M059J (cell line): ENCODE results near the gene TCF4. TPM values are rescaled to one million over a fixed set of nuclear protein-coding genes. Genes with fewer than 3 reads are reported as not detected.

Source experiments
- DNase-seq: peaks from one replicate; pipeline ENCODE4 v3.0.0-alpha.2; 2012; ENCODE audit warnings: low read depth
- total RNA-seq: library from RNA; depleted of rRNA; stranded (reverse); fragments of >200 nt; shearing (Covaris generic); gene quantifications from 2 replicates; pipeline ENCODE4 v1.2.3, GENCODE V29; 2014

Gene TCF4
- total RNA-seq, 1 experiment from 2014 or later = 57.2 TPM

- DNase-seq = peak; percentile 40
These were observed 398.0 kb downstream of the TCF4 start for GRCh38 chr18:55189972-55190371.

GRCh38 chr18:55186588-55186987 lies 401.4 kb downstream of the TCF4 start:
- DNase-seq = peak; percentile 44

GRCh38 chr18:55185391-55185790 lies 402.6 kb downstream of the TCF4 start:
- peak; percentile 65 for DNase-seq

GRCh38 chr18:55179835-55180234 lies 408.2 kb downstream of the TCF4 start:
- peak; percentile 44 for DNase-seq

GRCh38 chr18:55179425-55179824 lies 408.6 kb downstream of the TCF4 start:
- DNase-seq = no peak

GRCh38 chr18:55173291-55173690 lies 414.7 kb downstream of the TCF4 start:
- no peak for DNase-seq
